ENCODE data around the gene CCRL2. TPM values are rescaled to one million over a fixed set of nuclear protein-coding genes. Genes with fewer than 3 reads are reported as not detected.
A peak's percentile ranks its signal among the peaks of the same experiment; 100 is the strongest.
"Not testable (repeated sequence)": the region's sequence is repeated elsewhere in the genome, so short reads cannot be mapped to it uniquely, and the experiment has no call there.

The CCRL2 gene
- total RNA-seq, 2 donors from 2014 or later, result 2.5 to 3.2 TPM

DNA sequence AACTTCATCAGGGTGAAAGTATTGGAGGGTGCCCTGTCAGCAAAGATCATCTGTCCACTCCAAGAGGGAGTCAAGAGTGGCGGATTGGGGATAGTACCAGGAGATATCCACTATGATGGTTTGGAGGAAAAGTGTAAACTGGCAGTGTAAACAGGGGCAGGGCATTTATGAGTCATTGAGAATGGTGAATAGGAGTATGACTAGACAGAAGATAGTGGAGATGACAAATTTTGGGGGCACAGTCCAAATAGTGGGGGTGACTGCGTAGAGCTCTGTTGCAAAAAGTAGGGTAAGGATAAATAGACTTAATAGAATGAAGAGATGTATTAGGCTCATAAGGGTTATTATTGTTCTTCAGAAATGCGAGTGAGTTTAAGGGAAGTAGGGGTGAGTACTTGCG, 18.2 kb upstream of the CCRL2 start:
- not testable (repeated sequence) for DNase-seq; H3K36me3 Mint-ChIP-seq (ENCODE audit: insufficient read depth in 2 of 2); H3K4me3 Mint-ChIP-seq; H3K27ac Mint-ChIP-seq; H3K9me3 Mint-ChIP-seq; ATAC-seq (replicated peaks in 1 of 2)
- Mint-ChIP-seq H3K4me1 (ENCODE audit: low read depth) (peaks cover 14% of the 10 kb centered on the region), H3K27me3 (ENCODE audit: low read depth) (peaks cover 19% of the 10 kb centered on the region)

DNA sequence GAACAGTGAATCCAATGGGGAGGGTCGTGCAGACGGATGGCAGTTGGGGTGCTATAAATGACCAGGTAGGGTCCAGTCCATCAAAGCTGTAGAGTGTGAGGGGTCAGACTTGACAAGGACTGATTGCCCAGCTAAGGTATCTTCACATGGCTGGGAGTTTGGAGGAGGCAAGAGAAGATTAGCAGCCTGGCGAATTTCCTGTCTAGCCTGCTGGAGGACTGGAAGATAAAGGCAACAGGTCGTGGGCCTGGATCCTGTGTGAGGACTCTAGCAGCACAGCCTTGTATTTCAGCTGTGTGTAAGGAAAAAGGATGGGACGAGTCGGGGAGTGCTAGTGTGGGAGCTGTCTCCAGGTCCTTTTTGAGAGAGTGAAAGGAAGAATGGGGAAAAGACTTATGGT, 17.8 kb upstream of the CCRL2 start:
- H3K4me1 Mint-ChIP-seq (ENCODE audit: low read depth), result peaks cover 12% of the 10 kb centered on the region
- no peak for DNase-seq
- H3K36me3 Mint-ChIP-seq (ENCODE audit: insufficient read depth in 2 of 2), result peaks cover 0 to 2% of the 10 kb centered on the region in 2 donors
- ATAC-seq (replicated peaks in 1 of 2), result no peak
- no peak overlapping the region for H3K27ac Mint-ChIP-seq
- H3K27me3 Mint-ChIP-seq (ENCODE audit: low read depth), result peaks cover 16% of the 10 kb centered on the region
- H3K4me3 Mint-ChIP-seq, result no peak overlapping the region
- no peaks in the 10 kb centered on the region for H3K9me3 Mint-ChIP-seq

DNA sequence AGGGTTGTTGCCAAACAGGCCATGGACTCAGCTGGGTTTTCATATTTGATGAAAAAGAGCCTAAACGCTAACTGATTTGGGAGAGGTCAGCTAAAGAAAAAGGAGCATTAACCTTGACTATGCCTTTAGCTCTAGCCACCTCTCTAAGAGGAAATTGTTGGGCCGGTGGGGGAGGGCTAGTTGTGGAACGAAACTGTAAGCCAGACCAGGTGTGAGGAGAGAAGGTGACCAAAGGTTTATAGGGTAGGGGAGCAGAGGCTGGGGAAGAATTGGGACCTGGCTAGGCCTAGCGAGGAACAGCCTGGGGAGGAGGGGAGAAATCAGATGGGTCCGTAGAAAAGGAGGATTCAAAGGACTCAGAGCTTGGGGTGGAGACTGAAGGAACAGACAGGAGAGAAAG, 15.5 kb upstream of the CCRL2 start:
- not testable (repeated sequence) for ATAC-seq (replicated peaks in 1 of 2); H3K4me1 Mint-ChIP-seq (ENCODE audit: low read depth); DNase-seq; H3K27ac Mint-ChIP-seq; H3K9me3 Mint-ChIP-seq; H3K36me3 Mint-ChIP-seq (ENCODE audit: insufficient read depth in 2 of 2); H3K4me3 Mint-ChIP-seq
- H3K27me3 Mint-ChIP-seq (ENCODE audit: low read depth), result peaks cover 10% of the 10 kb centered on the region

DNA sequence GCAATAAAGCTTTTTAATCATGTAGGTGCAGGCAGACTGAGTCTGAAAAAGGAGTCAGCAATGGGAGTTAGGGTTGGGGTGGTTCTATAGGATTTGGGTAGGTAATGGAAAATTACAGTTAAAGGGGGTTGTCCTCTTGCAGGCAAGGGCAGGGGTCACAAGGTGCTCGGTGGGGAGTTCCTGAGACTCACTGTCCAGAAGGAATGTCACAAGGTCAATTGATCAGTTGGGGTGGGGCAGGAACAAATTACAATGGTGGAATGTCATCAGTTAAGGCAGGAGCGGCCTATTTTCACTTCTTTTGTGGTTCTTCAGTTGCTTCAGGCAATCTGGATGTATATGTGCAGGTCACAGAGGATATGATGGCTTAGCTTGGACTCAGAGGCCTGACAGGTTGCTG, 14.0 kb upstream of the CCRL2 start:
- Mint-ChIP-seq H3K36me3 (ENCODE audit: insufficient read depth in 2 of 2) (no peaks in the 10 kb centered on the region), H3K9me3 (no peaks in the 10 kb centered on the region), H3K4me3 (no peak overlapping the region), H3K4me1 (ENCODE audit: low read depth) (peaks cover 10% of the 10 kb centered on the region), H3K27ac (no peak overlapping the region), H3K27me3 (ENCODE audit: low read depth) (peaks cover 10% of the 10 kb centered on the region)
- DNase-seq, result no peak
- no peak for ATAC-seq (replicated peaks in 1 of 2)

DNA sequence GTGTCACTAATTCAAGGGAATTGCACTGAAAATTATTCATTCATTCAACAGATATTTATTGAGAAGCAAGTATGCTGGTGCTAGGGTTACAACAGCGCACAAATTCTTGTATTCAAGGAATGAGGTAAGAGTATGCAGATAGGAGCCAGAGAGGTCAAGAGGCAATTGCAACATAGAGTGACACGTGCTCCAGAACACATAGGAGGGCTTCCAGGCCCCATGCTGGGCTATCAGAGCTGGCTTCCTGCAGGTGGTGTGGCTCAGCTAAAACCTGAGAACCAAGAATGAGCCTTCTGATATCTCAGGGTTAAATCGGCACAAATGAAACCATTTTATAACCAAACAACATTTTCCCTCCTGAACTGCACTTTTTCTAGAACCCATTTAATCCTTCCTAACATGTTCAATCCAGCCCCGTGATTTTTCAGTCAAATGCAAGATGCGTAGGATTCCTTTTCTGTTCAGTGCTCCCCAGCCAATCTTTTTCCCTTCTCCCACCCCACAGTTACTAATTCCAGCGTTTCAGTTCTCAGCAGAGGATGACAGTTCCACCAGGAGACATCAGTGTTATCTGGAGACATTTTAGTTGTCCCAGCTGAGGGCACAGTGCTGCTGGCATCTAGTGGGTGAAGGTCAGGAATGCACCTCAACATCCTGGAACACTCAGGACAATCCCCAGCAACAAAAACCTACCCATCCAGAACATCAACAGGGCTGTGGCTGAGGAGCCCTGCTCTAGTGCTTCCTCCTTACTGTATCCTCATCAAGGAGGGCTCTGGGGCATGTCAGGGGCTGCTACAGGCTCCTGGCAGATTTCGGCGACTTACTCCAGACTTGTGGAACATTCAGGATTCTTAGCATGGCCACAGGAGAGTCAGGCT, 13.3 kb upstream of the CCRL2 start:
- ATAC-seq (replicated peaks in 1 of 2) (no peak), DNase-seq (no peak)
- Mint-ChIP-seq H3K36me3 (ENCODE audit: insufficient read depth in 2 of 2) (no peaks in the 10 kb centered on the region), H3K9me3 (no peaks in the 10 kb centered on the region), H3K4me1 (ENCODE audit: low read depth) (peaks cover 10% of the 10 kb centered on the region), H3K27me3 (ENCODE audit: low read depth) (peaks cover 10% of the 10 kb centered on the region), H3K27ac (no peak overlapping the region), H3K4me3 (no peak overlapping the region)

DNA sequence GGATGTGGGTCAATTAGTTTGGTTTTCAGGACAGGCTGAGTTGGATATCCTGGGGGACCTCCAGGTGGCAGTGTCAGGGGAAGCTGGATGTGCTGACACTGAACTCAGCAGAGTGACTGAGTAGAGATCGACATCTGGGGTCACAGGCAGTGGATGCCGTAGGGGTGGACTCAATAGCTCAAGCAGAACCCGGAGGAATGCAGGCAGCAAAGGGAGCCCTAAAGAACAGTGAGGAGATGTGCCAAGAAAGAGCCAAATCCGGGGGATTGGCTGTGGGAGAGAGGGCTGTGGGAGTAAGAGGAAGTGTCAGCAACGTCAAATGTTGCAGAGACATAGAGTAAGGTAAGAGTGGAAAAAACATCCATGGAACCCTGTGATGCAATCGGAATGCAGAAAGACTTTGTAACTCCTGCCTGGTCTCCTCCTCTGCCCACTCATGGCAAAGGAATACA, 11.8 kb upstream of the CCRL2 start:
- H3K36me3 Mint-ChIP-seq (ENCODE audit: insufficient read depth in 2 of 2), result no peaks in the 10 kb centered on the region
- DNase-seq (no peak), ATAC-seq (replicated peaks in 1 of 2) (no peak)
- no peaks in the 10 kb centered on the region for H3K9me3 Mint-ChIP-seq
- H3K27me3 Mint-ChIP-seq (ENCODE audit: low read depth), result peaks cover 10% of the 10 kb centered on the region
- H3K4me3 Mint-ChIP-seq, result no peak overlapping the region
- peaks cover 10% of the 10 kb centered on the region for H3K4me1 Mint-ChIP-seq (ENCODE audit: low read depth)
- no peak overlapping the region for H3K27ac Mint-ChIP-seq

DNA sequence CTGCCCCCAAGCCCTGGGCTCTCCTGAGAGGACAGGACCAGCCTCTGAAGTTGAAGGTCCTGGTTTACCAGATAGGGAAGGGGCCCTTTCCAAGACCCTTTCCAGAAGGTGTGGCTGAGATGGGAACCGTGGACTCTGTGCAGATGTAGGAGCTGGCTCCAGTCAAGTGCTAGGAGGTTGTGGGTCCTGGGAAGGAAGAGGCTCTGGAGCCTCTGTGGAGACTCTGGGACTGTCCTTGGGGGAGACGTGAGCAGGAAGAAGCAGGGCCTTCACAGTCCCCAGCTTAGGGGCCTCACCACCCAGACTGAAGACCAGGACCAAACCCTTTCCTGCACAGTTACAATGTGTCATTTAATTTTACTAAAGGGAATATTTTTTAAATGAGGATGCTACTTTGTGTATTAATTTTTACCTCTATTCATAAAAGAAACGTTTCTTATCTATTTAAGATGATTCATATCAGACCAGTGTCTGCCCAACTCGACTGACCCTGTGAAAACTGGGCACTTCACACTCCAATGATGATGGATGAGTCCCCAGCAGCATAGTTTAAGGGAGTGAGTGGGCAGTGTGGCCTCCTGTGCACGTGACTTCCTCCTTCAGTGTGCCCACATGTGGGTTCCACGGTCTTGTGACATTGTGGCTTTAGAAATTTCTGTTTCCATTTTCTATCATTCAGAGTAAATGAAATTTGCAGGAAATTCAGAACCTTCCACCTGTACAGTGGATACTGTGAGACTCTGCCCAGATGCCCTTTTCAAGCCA, 11.1 kb upstream of the CCRL2 start:
- Mint-ChIP-seq H3K27me3 (ENCODE audit: low read depth) (peaks cover 10% of the 10 kb centered on the region), H3K9me3 (no peaks in the 10 kb centered on the region), H3K27ac (no peak overlapping the region), H3K4me1 (ENCODE audit: low read depth) (peaks cover 10% of the 10 kb centered on the region), H3K4me3 (no peak overlapping the region), H3K36me3 (ENCODE audit: insufficient read depth in 2 of 2) (no peaks in the 10 kb centered on the region)
- DNase-seq (no peak), ATAC-seq (replicated peaks in 1 of 2) (peak; percentile 20 to 55)

DNA sequence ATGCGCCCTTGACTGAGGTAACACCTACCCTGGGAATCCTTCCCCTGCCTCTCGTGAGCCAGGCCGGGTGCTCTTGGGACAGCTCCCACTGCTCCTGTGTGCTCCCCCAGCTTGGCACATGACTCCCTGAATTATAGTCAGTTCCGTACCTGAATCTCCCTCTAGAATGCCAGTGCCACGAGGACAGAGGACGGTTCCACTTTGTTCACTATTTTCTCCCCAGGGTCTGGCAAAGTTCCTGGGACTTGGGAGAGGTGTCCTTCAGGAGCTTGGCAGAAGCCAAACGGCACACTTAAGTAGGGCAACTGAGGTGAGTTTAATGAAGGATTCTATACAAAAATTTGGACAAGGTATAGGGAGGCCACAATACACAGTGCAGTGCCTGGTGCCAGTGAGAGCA, 9.9 kb upstream of the CCRL2 start:
- H3K4me1 Mint-ChIP-seq (ENCODE audit: low read depth), result peaks cover 10% of the 10 kb centered on the region
- DNase-seq, result no peak
- no peaks in the 10 kb centered on the region for H3K9me3 Mint-ChIP-seq
- ATAC-seq (replicated peaks in 1 of 2), result no peak
- no peaks in the 10 kb centered on the region for H3K36me3 Mint-ChIP-seq (ENCODE audit: insufficient read depth in 2 of 2)
- peaks cover 10% of the 10 kb centered on the region for H3K27me3 Mint-ChIP-seq (ENCODE audit: low read depth)
- no peak overlapping the region for H3K27ac Mint-ChIP-seq
- H3K4me3 Mint-ChIP-seq, result no peak overlapping the region

DNA sequence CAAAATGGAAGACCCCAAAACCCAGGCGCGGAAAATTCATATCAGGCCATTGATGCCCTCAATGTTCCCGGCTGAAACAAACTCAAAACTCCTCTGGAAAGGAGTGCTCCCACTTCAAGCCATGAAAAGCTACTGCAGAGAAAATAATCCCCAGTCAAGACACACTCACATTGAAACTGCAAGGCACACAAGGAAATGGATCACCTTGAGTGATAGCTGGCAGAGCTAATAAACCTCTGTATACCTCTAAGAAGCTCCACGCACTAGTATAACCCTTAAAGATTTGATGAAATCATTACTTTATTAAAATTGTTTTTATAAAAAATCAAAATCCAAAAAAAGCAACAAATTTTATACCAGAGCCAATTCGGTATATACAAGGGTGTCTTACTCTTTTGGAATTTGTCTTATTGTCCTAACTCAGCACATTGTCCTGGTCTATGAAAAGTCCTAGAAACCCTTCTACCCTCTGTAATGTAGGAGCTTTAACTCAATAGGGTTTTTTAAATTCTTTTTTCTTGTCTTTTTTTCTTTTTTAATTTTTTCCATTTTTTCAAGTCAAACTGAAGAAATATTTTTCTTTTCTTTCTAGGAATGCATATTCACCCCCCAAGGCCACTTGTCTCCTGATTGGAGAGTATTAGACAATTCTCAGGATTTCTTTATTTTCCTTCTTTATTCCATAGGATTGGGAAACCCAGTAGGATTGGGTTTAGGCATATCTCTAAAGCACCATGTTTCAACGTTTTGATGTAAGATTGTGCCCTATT, 8.7 kb upstream of the CCRL2 start:
- ATAC-seq (replicated peaks in 1 of 2), result no peak
- Mint-ChIP-seq H3K4me3 (no peak overlapping the region), H3K27me3 (ENCODE audit: low read depth) (no peaks in the 10 kb centered on the region), H3K9me3 (no peaks in the 10 kb centered on the region), H3K27ac (no peak overlapping the region), H3K4me1 (ENCODE audit: low read depth) (peaks cover 10% of the 10 kb centered on the region), H3K36me3 (ENCODE audit: insufficient read depth in 2 of 2) (no peaks in the 10 kb centered on the region)
- DNase-seq, result no peak

DNA sequence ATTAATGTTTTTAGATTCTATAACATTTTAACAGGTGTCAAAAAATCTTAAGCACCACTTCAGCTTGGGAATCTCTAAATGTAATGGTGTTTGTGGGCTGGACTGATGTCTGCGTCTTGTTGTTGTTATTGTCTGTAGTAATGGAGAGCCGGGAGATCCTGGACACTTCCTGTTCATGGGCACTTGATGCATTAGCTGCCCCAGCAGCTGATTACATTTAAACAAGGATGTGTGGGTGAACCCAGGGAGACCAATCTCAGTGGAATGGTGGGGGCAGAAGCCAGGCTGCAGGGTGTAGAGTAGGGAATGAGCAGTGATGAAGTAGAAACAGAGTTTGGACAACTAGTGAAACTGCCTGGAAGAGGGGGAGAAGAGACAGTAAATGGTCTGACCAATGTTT, 8.0 kb upstream of the CCRL2 start:
- Mint-ChIP-seq H3K27ac (no peak overlapping the region), H3K4me1 (ENCODE audit: low read depth) (peaks cover 10% of the 10 kb centered on the region)

DNA sequence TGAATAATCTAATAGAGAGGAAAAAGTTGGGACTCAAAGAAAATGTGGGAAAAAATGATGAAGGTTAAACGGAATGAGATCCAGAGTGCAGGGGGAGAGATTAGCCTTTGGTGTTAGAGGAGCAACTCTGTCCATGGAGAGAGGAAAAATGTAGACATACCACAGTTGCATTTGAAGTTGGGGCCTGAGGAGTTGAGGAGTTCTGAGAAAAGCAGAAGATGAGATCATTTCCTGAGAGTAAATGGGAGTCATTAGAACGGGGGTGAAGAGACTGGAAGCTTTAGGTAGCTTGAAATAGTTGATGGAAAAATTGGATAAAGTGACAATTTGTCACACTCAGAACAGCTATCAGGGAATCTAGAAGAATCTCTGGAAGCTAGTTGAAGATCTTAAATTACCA, 7.5 kb upstream of the CCRL2 start:
- ATAC-seq (replicated peaks in 1 of 2), result no peak
- DNase-seq, result no peak

More for the DNA sequence above, 8.0 kb upstream of the CCRL2 start:
- Mint-ChIP-seq H3K36me3 (ENCODE audit: insufficient read depth in 2 of 2) (no peaks in the 10 kb centered on the region), H3K27me3 (ENCODE audit: low read depth) (no peaks in the 10 kb centered on the region), H3K9me3 (no peaks in the 10 kb centered on the region), H3K4me3 (no peak overlapping the region)
- ATAC-seq (replicated peaks in 1 of 2), result no peak
- no peak for DNase-seq

DNA sequence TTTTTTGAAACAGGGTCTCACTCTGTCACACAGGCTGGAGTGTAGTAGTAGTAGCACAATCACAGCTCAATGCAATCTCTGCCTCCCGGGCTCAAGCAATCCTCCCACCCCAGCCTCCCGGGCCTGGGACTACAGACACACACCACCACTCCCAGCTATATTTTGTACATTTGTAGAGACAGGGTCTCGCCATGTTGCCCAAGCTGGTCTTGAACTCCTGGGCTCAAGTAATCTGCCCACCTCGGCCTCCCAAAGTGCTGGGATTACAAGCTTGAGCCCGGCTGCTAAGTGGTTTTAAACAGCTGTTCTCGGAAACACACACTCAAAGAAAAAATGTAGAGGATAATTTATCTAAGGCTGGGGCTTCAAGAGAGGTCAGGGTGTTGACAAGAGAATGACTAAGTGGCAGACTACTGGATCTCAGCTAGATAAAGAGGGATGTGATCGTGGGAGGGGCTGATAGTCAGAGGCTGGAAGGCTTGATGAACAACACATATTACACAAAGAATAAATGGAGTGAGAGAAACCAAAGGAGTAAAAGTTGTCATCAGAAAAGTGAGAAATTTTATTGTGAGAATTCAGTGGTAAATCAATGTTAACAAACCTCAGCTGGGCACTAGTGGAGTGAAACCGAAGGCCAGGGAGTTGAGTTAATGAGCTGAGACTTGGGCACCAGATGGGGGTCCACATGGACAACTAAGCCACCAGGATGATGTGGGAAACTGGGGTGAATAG, 6.9 kb upstream of the CCRL2 start:
- ATAC-seq (replicated peaks in 1 of 2), result no peak
- Mint-ChIP-seq H3K36me3 (ENCODE audit: insufficient read depth in 2 of 2) (no peaks in the 10 kb centered on the region), H3K4me3 (no peak overlapping the region), H3K27ac (no peak overlapping the region), H3K4me1 (ENCODE audit: low read depth) (peaks cover 10% of the 10 kb centered on the region), H3K9me3 (no peaks in the 10 kb centered on the region), H3K27me3 (ENCODE audit: low read depth) (no peaks in the 10 kb centered on the region)
- no peak for DNase-seq

More for the DNA sequence above, 7.5 kb upstream of the CCRL2 start:
- Mint-ChIP-seq H3K27me3 (ENCODE audit: low read depth) (no peaks in the 10 kb centered on the region), H3K27ac (no peak overlapping the region), H3K4me3 (no peak overlapping the region), H3K4me1 (ENCODE audit: low read depth) (peaks cover 10% of the 10 kb centered on the region), H3K36me3 (ENCODE audit: insufficient read depth in 2 of 2) (no peaks in the 10 kb centered on the region), H3K9me3 (no peaks in the 10 kb centered on the region)

All from activated T-cell treated with anti-CD3 and anti-CD28 coated beads, Interleukin-2, amount 50 U/mL, for 72 hours (primary cell).